ENCODE measurements around the gene ZNF624.

DNA sequence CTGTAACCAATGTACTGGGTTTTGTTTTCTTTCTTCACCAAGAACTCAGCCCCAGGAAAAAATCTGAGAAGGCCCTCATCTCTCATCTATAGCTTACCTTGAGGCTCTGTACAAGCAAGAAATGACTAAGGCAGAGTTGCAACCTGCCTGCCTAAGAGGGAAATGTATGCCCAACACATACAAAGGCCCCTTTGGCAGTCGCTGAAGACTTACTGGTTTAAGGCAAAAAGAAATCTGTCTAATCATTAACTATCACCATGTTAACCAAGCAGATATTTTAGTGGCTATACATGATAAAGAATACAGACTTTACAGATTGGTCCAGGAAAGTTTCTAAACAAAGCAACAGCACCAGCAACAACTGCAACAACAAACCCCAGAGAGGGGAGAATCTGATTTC lies 14.2 kb downstream of the ZNF624 start:
- TF ChIP-seq, protein P1, sequence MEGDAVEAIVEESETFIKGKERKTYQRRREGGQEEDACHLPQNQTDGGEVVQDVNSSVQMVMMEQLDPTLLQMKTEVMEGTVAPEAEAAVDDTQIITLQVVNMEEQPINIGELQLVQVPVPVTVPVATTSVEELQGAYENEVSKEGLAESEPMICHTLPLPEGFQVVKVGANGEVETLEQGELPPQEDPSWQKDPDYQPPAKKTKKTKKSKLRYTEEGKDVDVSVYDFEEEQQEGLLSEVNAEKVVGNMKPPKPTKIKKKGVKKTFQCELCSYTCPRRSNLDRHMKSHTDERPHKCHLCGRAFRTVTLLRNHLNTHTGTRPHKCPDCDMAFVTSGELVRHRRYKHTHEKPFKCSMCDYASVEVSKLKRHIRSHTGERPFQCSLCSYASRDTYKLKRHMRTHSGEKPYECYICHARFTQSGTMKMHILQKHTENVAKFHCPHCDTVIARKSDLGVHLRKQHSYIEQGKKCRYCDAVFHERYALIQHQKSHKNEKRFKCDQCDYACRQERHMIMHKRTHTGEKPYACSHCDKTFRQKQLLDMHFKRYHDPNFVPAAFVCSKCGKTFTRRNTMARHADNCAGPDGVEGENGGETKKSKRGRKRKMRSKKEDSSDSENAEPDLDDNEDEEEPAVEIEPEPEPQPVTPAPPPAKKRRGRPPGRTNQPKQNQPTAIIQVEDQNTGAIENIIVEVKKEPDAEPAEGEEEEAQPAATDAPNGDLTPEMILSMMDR (conservative IDR thresholded peaks at IDR 0.05) = no peak
- TF ChIP-seq ZFX (IDR thresholded peaks at IDR 0.05) = no peak

Data from C4-2B (cell line).